H9 (cell line): ENCODE results near the gene HIKESHI. TPM values are rescaled to one million over a fixed set of nuclear protein-coding genes. Genes with fewer than 3 reads are reported as not detected.

Experiments
- DNase-seq: peaks from one replicate; pipeline ENCODE4 v3.0.0-alpha.2; 2017
- H2AFZ ChIP-seq: one replicate; pipeline ENCODE4 v1.6.1; 2013; ENCODE audit warnings: mild to moderate bottlenecking, low read length, control low read depth, moderate library complexity
- H2AK5ac ChIP-seq: 2 replicates; pipeline ENCODE4 v1.6.1; 2013; ENCODE audit warnings: low read length, control low read depth, mixed read lengths; ENCODE audit not compliant: insufficient read length
- H2BK120ac ChIP-seq: one replicate; pipeline ENCODE4 v1.6.1; 2013; ENCODE audit warnings: low read depth, mild to moderate bottlenecking, low read length, control low read depth, inconsistent platforms; ENCODE audit not compliant: poor library complexity, severe bottlenecking
- H2BK12ac ChIP-seq: 2 replicates; pipeline ENCODE4 v1.6.1; 2013; ENCODE audit warnings: low read length, control low read depth, mixed read lengths, low read depth; ENCODE audit not compliant: insufficient read length
- H2BK15ac ChIP-seq: 2 replicates; pipeline ENCODE4 v1.6.1; 2013; ENCODE audit warnings: low read depth, low read length, control low read depth
- H2BK20ac ChIP-seq: one replicate; pipeline ENCODE4 v1.6.1; 2013; ENCODE audit warnings: low read depth, mild to moderate bottlenecking, low read length, control low read depth, inconsistent platforms; ENCODE audit not compliant: poor library complexity, severe bottlenecking
- H2BK5ac ChIP-seq: 2 replicates; pipeline ENCODE4 v1.6.1; 2013; ENCODE audit warnings: low read length, control low read depth, mixed read lengths; ENCODE audit not compliant: insufficient read length
- H3K14ac ChIP-seq: 2 replicates; pipeline ENCODE4 v1.6.1; 2013; ENCODE audit warnings: low read length, control low read depth; ENCODE audit not compliant: insufficient read depth
- H3K18ac ChIP-seq: 2 replicates; pipeline ENCODE4 v1.6.1; 2013; ENCODE audit warnings: low read depth, mild to moderate bottlenecking, mixed read lengths, low read length, control low read depth; ENCODE audit not compliant: insufficient read length
- H3K23ac ChIP-seq: 2 replicates; pipeline ENCODE4 v1.6.1; 2013; ENCODE audit warnings: low read length, control low read depth, mixed read lengths, low read depth; ENCODE audit not compliant: insufficient read length
- H3K23me2 ChIP-seq: 2 replicates; pipeline ENCODE4 v1.6.1; 2013; ENCODE audit warnings: low read depth, mild to moderate bottlenecking, mixed read lengths, low read length, control low read depth; ENCODE audit not compliant: insufficient read length, poor library complexity, severe bottlenecking
- H3K27ac ChIP-seq: 2 replicates; pipeline ENCODE4 v1.5.1; 2013; ENCODE audit warnings: low read length, control low read depth, mixed read lengths, low read depth; ENCODE audit not compliant: insufficient read length
- H3K27me3 ChIP-seq: 2 replicates; pipeline ENCODE4 v1.6.1; 2013; ENCODE audit warnings: low read length, control low read depth, inconsistent platforms; ENCODE audit not compliant: insufficient read depth
- H3K4ac ChIP-seq: 2 replicates; pipeline ENCODE4 v1.6.1; 2013; ENCODE audit warnings: low read depth, mild to moderate bottlenecking, control low read depth, inconsistent platforms, low read length, moderate library complexity
- H3K4me1 ChIP-seq: 2 replicates; pipeline ENCODE4 v1.6.1; 2013; ENCODE audit warnings: low read length, control low read depth, inconsistent platforms; ENCODE audit not compliant: insufficient read depth
- H3K4me2 ChIP-seq: 2 replicates; pipeline ENCODE4 v1.6.1; 2013; ENCODE audit warnings: low read length, control low read depth, mixed read lengths; ENCODE audit not compliant: insufficient read length, insufficient read depth
- H3K56ac ChIP-seq: 2 replicates; pipeline ENCODE4 v1.6.1; 2013; ENCODE audit warnings: low read depth, mild to moderate bottlenecking, mixed read lengths, low read length, control low read depth; ENCODE audit not compliant: insufficient read length
- H3K79me1 ChIP-seq: 2 replicates; pipeline ENCODE4 v1.6.1; 2013; ENCODE audit warnings: low read depth, mild to moderate bottlenecking, moderate library complexity, low read length, control low read depth, inconsistent platforms; ENCODE audit not compliant: insufficient read depth, poor library complexity, severe bottlenecking
- H3K79me2 ChIP-seq: 2 replicates; pipeline ENCODE4 v1.6.1; 2013; ENCODE audit warnings: low read length, control low read depth, inconsistent platforms; ENCODE audit not compliant: insufficient read depth
- H3K9ac ChIP-seq: 2 replicates; pipeline ENCODE4 v1.6.1; 2013; ENCODE audit warnings: low read length, control low read depth, mixed read lengths; ENCODE audit not compliant: insufficient read length; ENCODE audit errors: extremely low read depth
- H3K9me3 ChIP-seq: one replicate; pipeline ENCODE4 v1.6.1; 2013; ENCODE audit warnings: low read depth, low read length, inconsistent platforms; ENCODE audit not compliant: control insufficient read depth
- H3T11ph ChIP-seq: one replicate; pipeline ENCODE4 v1.6.1; 2013; ENCODE audit warnings: mild to moderate bottlenecking, low read length, control low read depth, inconsistent platforms
- H4K20me1 ChIP-seq: one replicate; pipeline ENCODE4 v1.6.1; 2013; ENCODE audit not compliant: control insufficient read depth, insufficient read length, insufficient read depth
- H4K5ac ChIP-seq: 2 replicates; pipeline ENCODE4 v1.6.1; 2013; ENCODE audit warnings: low read depth, mild to moderate bottlenecking, mixed read lengths, low read length, control low read depth; ENCODE audit not compliant: insufficient read length
- H4K8ac ChIP-seq: replicated peaks from 2 replicates; pipeline ENCODE4 v1.6.1; 2013; ENCODE audit warnings: low read length, control low read depth, mixed read lengths, low read depth; ENCODE audit not compliant: insufficient read length
- H4K91ac ChIP-seq: 2 replicates; pipeline ENCODE4 v1.6.1; 2013; ENCODE audit warnings: low read depth, mild to moderate bottlenecking, moderate library complexity, mixed read lengths, low read length, control low read depth; ENCODE audit not compliant: insufficient read length
- H3K27ac Mint-ChIP-seq, 3 experiments: 2 replicates in 2 of 3; 3 replicates in 1 of 3; pipeline ENCODE4 v1.8.0; 2020 to 2021; ENCODE audit warnings: mixed read lengths in 3 of 3, mild to moderate bottlenecking in 1 of 3, moderate library complexity in 1 of 3
- H3K27me3 Mint-ChIP-seq: 2 replicates; pipeline ENCODE4 v1.8.0; 2021; ENCODE audit warnings: low read depth, mild to moderate bottlenecking, moderate library complexity, mixed read lengths
- H3K36me3 Mint-ChIP-seq, 3 experiments: 2 replicates in 2 of 3; 3 replicates in 1 of 3; pipeline ENCODE4 v1.8.0; 2020 to 2021; ENCODE audit warnings: low read depth in 3 of 3, mixed read lengths in 3 of 3; ENCODE audit not compliant: insufficient read depth in 1 of 3
- H3K4me1 Mint-ChIP-seq, 2 experiments: 2 replicates each; pipeline ENCODE4 v1.8.0; 2020; ENCODE audit warnings: mixed read lengths in 2 of 2
- H3K4me3 Mint-ChIP-seq, 2 experiments: 2 replicates in 1 of 2; 3 replicates in 1 of 2; pipeline ENCODE4 v1.8.0; 2020 to 2021; ENCODE audit warnings: mild to moderate bottlenecking in 2 of 2, mixed read lengths in 2 of 2, moderate library complexity in 1 of 2
- H3K9me3 Mint-ChIP-seq, 2 experiments: 2 replicates in 1 of 2; 3 replicates in 1 of 2; pipeline ENCODE4 v1.8.0; 2020; ENCODE audit warnings: mild to moderate bottlenecking in 2 of 2, mixed read lengths in 2 of 2, moderate library complexity in 1 of 2
- CTCF ChIP-seq: fragments of 200-600 bp; sonication (generic); conservative IDR thresholded peaks from 3 replicates; pipeline ENCODE4 v1.8.0; 2021; ENCODE audit warnings: antibody characterized with exemption, mild to moderate bottlenecking
- WGBS: extraction: QIAGEN DNeasy Blood & Tissue Kit; methylation state at CpG from one replicate; pipeline ENCODE4 v1.1.7; 2013; ENCODE audit warnings: missing lambda C conversion rate, low lambda C conversion rate, mixed read lengths; ENCODE audit not compliant: insufficient read length; ENCODE audit errors: extremely low coverage; 5-methylcytosine and 5-hydroxymethylcytosine counted together
- total RNA-seq: library from RNA; stranded (reverse); gene quantifications from 2 replicates; pipeline ENCODE4 v1.2.1, GENCODE V29; 2021

HIKESHI gene
- total RNA-seq, 1 experiment from 2014 or later = 54.1 TPM

GRCh38 chr11:86287468-86287796, 14.6 kb upstream of the HIKESHI start:
- no peak overlapping the region for H3K18ac ChIP-seq
- H3K23me2 ChIP-seq = no peaks in the 10 kb centered on the region
- peaks cover 4 to 7% of the 10 kb centered on the region in 2 experiments; a peak in 2 of 4 replicates for H3K4me1 Mint-ChIP-seq
- H3K27me3 ChIP-seq = no peaks in the 10 kb centered on the region
- no peak overlapping the region for H2BK20ac ChIP-seq
- H3K9me3 ChIP-seq = no peaks in the 10 kb centered on the region
- no peak overlapping the region for H2AK5ac ChIP-seq
- no peak overlapping the region for H3K56ac ChIP-seq
- no peak overlapping the region for H2BK12ac ChIP-seq
- no peak overlapping the region for H2BK5ac ChIP-seq
- no peak overlapping the region for H4K8ac ChIP-seq
- no peak for DNase-seq
- no peaks in the 10 kb centered on the region for H3K9me3 Mint-ChIP-seq
- peaks cover 0 to 3% (median 0%) of the 10 kb centered on the region in 3 experiments; a peak in 2 of 7 replicates for H3K36me3 Mint-ChIP-seq
- H3K4me1 ChIP-seq = no peaks in the 10 kb centered on the region
- H4K20me1 ChIP-seq = no peaks in the 10 kb centered on the region
- no peak overlapping the region for H3T11ph ChIP-seq
- no peaks in the 10 kb centered on the region for H3K79me2 ChIP-seq
- H2BK15ac ChIP-seq = no peak overlapping the region
- H3K79me1 ChIP-seq = no peaks in the 10 kb centered on the region
- H3K27ac Mint-ChIP-seq = no peak overlapping the region
- no peak overlapping the region for H3K4me3 Mint-ChIP-seq
- H2BK120ac ChIP-seq = no peak overlapping the region
- no peak overlapping the region for H3K23ac ChIP-seq
- H4K91ac ChIP-seq = no peak overlapping the region
- no peak overlapping the region for H4K5ac ChIP-seq
- no peak overlapping the region for H2AFZ ChIP-seq
- H3K4ac ChIP-seq = no peak overlapping the region
- no peak for TF ChIP-seq CTCF
- H3K4me2 ChIP-seq = no peak overlapping the region
- WGBS = no CpG with 5 or more reads among the region's 2 CpGs
- no peak overlapping the region for H3K27ac ChIP-seq
- H3K27me3 Mint-ChIP-seq = no peaks in the 10 kb centered on the region
- H3K9ac ChIP-seq = no peak overlapping the region
- no peak overlapping the region for H3K14ac ChIP-seq
